NCI-H128 (cell line): Measurements from ENCODE around the gene PAX2.

Experiments used
- DNase-seq: peaks from one replicate; lab custom pipeline; 2025; ENCODE audit not compliant: unreplicated experiment; lab: John Stamatoyannopoulos, UW

PAX2 gene

GRCh38 chr10:100723770-100724530 lies 21.4 kb upstream of the PAX2 start:
- DNase-seq, result no peak

- no peak for DNase-seq
Measured at GRCh38 chr10:100724531-100725027, 20.8 kb upstream of the PAX2 start.

DNA sequence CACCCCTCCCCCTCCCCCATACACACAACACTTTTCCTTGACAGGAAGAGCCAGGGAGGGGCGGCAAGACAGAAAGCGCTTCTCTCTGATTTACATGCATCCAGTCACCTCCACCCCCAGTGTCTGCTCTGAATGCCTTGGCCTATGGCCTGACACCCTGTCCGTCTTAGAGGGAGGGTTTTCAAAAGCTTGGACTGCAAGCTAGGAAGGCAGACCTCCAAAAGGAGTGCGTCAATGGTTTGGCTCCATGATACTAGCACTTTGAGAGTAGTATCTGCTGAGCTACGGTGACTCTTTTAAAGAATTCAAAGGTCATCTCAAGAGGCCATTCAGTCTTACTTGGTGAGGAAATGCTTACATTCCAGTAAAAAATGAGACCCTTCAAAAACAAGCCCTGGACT lies 20.3 kb upstream of the PAX2 start:
- DNase-seq, result no peak

- no peak for DNase-seq
Measured at GRCh38 chr10:100725869-100726426, 19.4 kb upstream of the PAX2 start.

DNA sequence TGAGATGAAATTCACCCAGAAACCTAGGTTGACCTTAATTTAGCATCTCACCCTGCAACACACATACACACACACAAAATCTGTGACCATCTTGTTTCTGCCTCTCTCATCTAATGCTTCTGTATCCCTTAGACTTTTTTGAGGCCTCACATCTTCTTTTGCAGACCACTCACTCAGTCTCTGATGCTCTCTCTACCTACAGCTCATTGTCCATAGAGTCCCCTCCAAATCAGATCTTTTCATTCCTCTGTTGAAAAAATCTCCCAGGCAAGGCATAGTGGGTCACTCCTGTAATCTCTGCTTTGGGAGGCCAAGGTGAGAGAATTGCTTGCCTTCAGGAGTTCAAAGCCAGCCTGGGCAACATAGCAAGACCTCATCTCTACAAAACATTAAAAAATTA lies 17.6 kb upstream of the PAX2 start:
- no peak for DNase-seq

GRCh38 chr10:100728928-100729861 lies 16.2 kb upstream of the PAX2 start:
- DNase-seq, result no peak

GRCh38 chr10:100729862-100730724 lies 15.3 kb upstream of the PAX2 start:
- DNase-seq, result no peak

DNA sequence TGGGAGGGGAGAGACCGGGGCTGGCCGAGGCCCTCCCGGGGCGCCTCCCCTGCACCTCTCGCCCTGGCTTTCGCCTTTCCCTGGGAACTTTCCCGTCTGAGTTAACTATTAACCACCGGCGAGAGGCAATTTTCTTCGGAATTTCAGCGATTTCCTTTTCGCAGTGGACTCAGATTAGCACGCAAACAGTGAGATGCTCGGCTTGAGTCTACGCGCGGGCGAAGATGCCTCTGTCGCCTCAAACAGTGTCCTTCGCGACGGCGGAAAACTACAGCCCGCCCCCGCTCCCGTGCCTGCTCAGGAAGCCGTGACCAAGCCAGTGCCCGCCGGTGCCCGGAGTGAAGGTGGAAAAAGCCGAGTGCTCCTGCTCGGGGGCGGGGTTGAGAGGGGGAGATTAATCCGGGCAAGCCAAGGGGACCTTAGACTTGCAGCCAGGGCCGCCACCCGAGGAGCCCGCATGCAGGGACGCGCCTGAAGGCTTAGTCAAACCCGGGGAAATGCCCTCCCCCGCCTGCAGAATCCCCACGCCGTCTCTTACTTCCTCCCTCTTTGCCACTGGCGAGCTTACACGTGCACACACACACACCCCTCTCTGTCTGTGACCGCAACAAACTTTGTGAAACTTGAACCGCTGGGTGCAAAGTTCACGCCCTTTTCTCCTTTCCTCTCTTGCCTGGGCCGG lies 14.5 kb upstream of the PAX2 start:
- DNase-seq, result no peak

- no peak for DNase-seq
Measured at GRCh38 chr10:100731407-100732240, 13.8 kb upstream of the PAX2 start.

GRCh38 chr10:100732241-100732596 lies 13.2 kb upstream of the PAX2 start:
- DNase-seq, result no peak

DNA sequence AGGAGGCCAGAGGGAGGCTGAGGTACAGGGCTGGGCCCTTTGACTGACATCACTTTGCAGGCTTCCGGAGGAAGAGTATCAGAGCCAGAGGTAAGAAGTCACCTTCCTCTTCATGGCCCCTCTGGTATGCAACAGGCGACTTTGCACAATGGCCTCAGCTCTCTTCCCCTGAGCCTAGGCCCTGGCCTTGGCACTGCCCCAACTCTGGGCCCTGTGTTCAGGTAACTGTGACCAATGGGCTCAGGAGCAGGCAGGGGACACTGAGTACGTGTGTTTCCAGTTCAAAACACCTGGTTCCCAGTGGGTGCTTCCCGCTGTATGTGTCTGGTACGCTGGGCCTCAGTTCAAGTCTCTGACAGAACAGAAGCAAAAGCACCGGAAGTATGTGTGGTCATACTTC lies 12.1 kb upstream of the PAX2 start:
- no peak for DNase-seq

GRCh38 chr10:100734295-100735086 lies 10.9 kb upstream of the PAX2 start:
- DNase-seq, result no peak

DNA sequence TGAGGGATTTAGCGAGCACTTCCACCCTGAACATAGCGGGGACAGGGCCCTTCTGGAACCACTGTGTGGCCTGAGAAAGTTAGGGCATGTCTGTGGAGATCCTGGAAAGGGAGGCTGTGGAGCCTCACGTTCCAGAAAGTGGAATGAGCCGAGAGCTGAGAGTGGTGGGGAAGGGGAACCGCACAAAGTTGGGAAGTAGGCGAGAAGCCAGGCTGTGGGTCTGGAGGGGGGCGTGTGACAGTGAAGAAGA lies 10.4 kb upstream of the PAX2 start:
- no peak for DNase-seq

- no peak for DNase-seq
Measured at GRCh38 chr10:100735337-100736143, 9.8 kb upstream of the PAX2 start.

DNA sequence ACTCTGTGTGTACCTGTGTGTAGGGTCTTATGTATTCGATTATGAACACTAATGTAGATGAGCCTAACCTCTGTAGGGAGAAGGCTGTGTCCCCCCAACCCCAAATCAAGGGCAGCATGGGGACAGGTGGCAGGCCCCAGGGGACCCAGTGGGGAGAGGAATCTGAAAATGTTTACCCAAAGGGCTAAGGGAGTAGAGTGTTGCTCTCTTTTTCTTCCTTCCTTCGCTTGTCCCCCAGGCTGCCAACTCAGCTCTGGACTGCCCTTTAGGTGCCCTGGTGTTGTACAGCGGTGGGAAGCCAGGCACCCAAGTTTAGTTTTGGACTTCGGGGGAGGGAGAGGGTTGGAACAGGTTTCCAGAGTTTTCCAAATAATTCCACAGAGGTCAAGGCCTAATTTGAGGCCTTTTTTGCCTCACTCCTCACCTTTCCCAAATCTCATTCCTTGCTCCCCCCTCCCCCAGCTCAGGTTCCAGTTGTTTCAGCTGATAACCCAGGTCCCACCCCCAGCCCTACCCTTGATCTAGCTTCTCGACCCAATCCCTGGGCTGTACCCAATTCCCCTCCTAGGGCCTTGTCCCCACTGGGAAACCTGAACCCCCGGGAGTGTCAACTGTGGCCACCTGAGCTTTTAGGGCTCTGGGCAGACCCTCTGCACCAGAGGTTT lies 9.1 kb upstream of the PAX2 start:
- DNase-seq, result no peak

- DNase-seq, result no peak
Measured at GRCh38 chr10:100736809-100737354, 8.5 kb upstream of the PAX2 start.

GRCh38 chr10:100737355-100738054 lies 7.9 kb upstream of the PAX2 start:
- DNase-seq, result no peak
